Type B pancreatic cell (in vitro differentiated cells): ENCODE data around the gene GRIP2. TPM values are rescaled to one million over a fixed set of nuclear protein-coding genes. Genes with fewer than 3 reads are reported as not detected.

ENCODE experiments used
- DNase-seq: peaks from one replicate; pipeline ENCODE4 v3.0.0; 2021; ENCODE audit warnings: mixed read lengths; ENCODE audit not compliant: unreplicated experiment; ENCODE audit errors: extremely low spot score
- H3K27ac Mint-ChIP-seq: 2 replicates; pipeline ENCODE4 v1.8.0; 2021; ENCODE audit warnings: mild to moderate bottlenecking, mixed read lengths
- H3K27me3 Mint-ChIP-seq: 2 replicates; pipeline ENCODE4 v1.8.0; 2021; ENCODE audit warnings: mixed read lengths
- H3K36me3 Mint-ChIP-seq: 2 replicates; pipeline ENCODE4 v1.8.0; 2021; ENCODE audit warnings: mixed read lengths
- H3K4me1 Mint-ChIP-seq: one replicate; pipeline ENCODE4 v1.8.0; 2021; ENCODE audit warnings: mixed read lengths; ENCODE audit not compliant: unreplicated experiment
- H3K4me3 Mint-ChIP-seq: 2 replicates; pipeline ENCODE4 v1.8.0; 2021; ENCODE audit warnings: mild to moderate bottlenecking, mixed read lengths
- H3K9me3 Mint-ChIP-seq: 2 replicates; pipeline ENCODE4 v1.8.0; 2021; ENCODE audit warnings: mixed read lengths
- CTCF ChIP-seq: fragments of 200-600 bp; sonication (generic); conservative IDR thresholded peaks from 2 replicates; pipeline ENCODE4 v1.5.0; 2021; ENCODE audit warnings: antibody characterized with exemption, mild to moderate bottlenecking
- total RNA-seq: library from RNA; stranded (reverse); gene quantifications from 2 replicates; pipeline ENCODE4 v1.2.1, GENCODE V29; 2021; ENCODE audit warnings: low replicate concordance

GRIP2 gene
- total RNA-seq, 1 donor from 2014 or later = 5.6 TPM

- TF ChIP-seq CTCF = no peak
- no peak for DNase-seq
- H3K4me3 Mint-ChIP-seq = no peak overlapping the region
- no peaks in the 10 kb centered on the region for H3K9me3 Mint-ChIP-seq
- no peak overlapping the region for H3K27ac Mint-ChIP-seq
- H3K27me3 Mint-ChIP-seq = no peaks in the 10 kb centered on the region
- peaks cover 10% of the 10 kb centered on the region for H3K4me1 Mint-ChIP-seq
- H3K36me3 Mint-ChIP-seq = peaks cover 27% of the 10 kb centered on the region
These were observed 60.6 kb downstream of the GRIP2 start for GRCh38 chr3:14479591-14479990.

GRCh38 chr3:14478956-14479550 lies 61.1 kb downstream of the GRIP2 start:
- DNase-seq = no peak
- Mint-ChIP-seq H3K4me3 (no peak overlapping the region), H3K9me3 (no peaks in the 10 kb centered on the region), H3K4me1 (peaks cover 10% of the 10 kb centered on the region), H3K36me3 (peaks cover 29% of the 10 kb centered on the region), H3K27ac (no peak overlapping the region), H3K27me3 (no peaks in the 10 kb centered on the region)
- no peak for TF ChIP-seq CTCF

GRCh38 chr3:14477311-14477935 lies 62.7 kb downstream of the GRIP2 start:
- Mint-ChIP-seq H3K27ac (no peak overlapping the region), H3K27me3 (no peaks in the 10 kb centered on the region), H3K4me3 (no peak overlapping the region), H3K36me3 (peaks cover 34% of the 10 kb centered on the region), H3K9me3 (no peaks in the 10 kb centered on the region), H3K4me1 (peaks cover 17% of the 10 kb centered on the region)
- TF ChIP-seq CTCF = no peak
- no peak for DNase-seq

GRCh38 chr3:14476583-14477265 lies 63.4 kb downstream of the GRIP2 start:
- Mint-ChIP-seq H3K27me3 (no peaks in the 10 kb centered on the region), H3K4me3 (no peak overlapping the region), H3K9me3 (no peaks in the 10 kb centered on the region), H3K27ac (no peak overlapping the region), H3K36me3 (peaks cover 32% of the 10 kb centered on the region), H3K4me1 (peaks cover 17% of the 10 kb centered on the region)
- DNase-seq = no peak
- TF ChIP-seq CTCF = no peak

GRCh38 chr3:14475621-14476020 lies 64.5 kb downstream of the GRIP2 start:
- no peaks in the 10 kb centered on the region for H3K9me3 Mint-ChIP-seq
- TF ChIP-seq CTCF = no peak
- H3K4me1 Mint-ChIP-seq = peaks cover 17% of the 10 kb centered on the region
- H3K27me3 Mint-ChIP-seq = no peaks in the 10 kb centered on the region
- H3K4me3 Mint-ChIP-seq = no peak overlapping the region
- no peak overlapping the region for H3K27ac Mint-ChIP-seq
- DNase-seq = no peak
- H3K36me3 Mint-ChIP-seq = peaks cover 26% of the 10 kb centered on the region
